IMR-90 (cell line): ENCODE data around the gene CBR1. TPM values are rescaled to one million over a fixed set of nuclear protein-coding genes. Genes with fewer than 3 reads are reported as not detected.
"Not testable (repeated sequence)": the region's sequence is repeated elsewhere in the genome, so short reads cannot be mapped to it uniquely, and the experiment has no call there.

Experiments used
- ATAC-seq: fragments of 200-7000 bp; cut with Tn5 transposase; 2 replicates; pipeline ENCODE4 v1.9.1; 2020; ENCODE audit warnings: low read depth, mild to moderate bottlenecking, moderate library complexity
- BruUV-seq: library from RNA; stranded (reverse); fragments of 400-500 nt; replicated peaks from 2 replicates; lab custom pipeline; 2021; lab: Mats Ljungman, UMichigan
- CTCF ChIA-PET: fragments of 300-600 bp; formaldehyde crosslinking; extraction: SDS; loops from one replicate; lab custom pipeline; 2021; ENCODE audit warnings: antibody characterized with exemption; lab: Yijun Ruan, JAX
- POLR2A ChIA-PET: fragments of 300-600 bp; sonication (Branson Sonifier 250); formaldehyde crosslinking; loops from one replicate; lab custom pipeline; 2022; ENCODE audit warnings: antibody characterized with exemption; ENCODE audit not compliant: unreplicated experiment; lab: Charles Lee
- DNase-seq: peaks from one replicate; pipeline ENCODE4 v3.0.0; 2013
- H2AFZ ChIP-seq: replicated peaks from 2 replicates; pipeline ENCODE3; 2013; ENCODE audit warnings: low read length, mild to moderate bottlenecking; ENCODE audit not compliant: poor library complexity
- H2AK5ac ChIP-seq: 2 replicates; pipeline ENCODE4 v1.6.1; 2013; ENCODE audit warnings: low read depth, low read length, inconsistent platforms
- H2AK9ac ChIP-seq: replicated peaks from 2 replicates; pipeline ENCODE3; 2013; ENCODE audit warnings: mild to moderate bottlenecking, low read depth, low read length, moderate library complexity; ENCODE audit not compliant: poor library complexity
- H2BK120ac ChIP-seq: 2 replicates; pipeline ENCODE4 v1.6.1; 2013; ENCODE audit warnings: low read depth, low read length, inconsistent platforms
- H2BK15ac ChIP-seq: 3 replicates; pipeline ENCODE4 v1.6.1; 2013; ENCODE audit warnings: low read depth, low read length, inconsistent platforms
- H2BK20ac ChIP-seq: 2 replicates; pipeline ENCODE4 v1.6.1; 2013; ENCODE audit warnings: low read depth, mild to moderate bottlenecking, inconsistent platforms, low read length, moderate library complexity
- H2BK5ac ChIP-seq: 2 replicates; pipeline ENCODE4 v1.6.1; 2013; ENCODE audit warnings: mild to moderate bottlenecking, low read depth, low read length, inconsistent platforms; ENCODE audit not compliant: poor library complexity, severe bottlenecking
- H3K14ac ChIP-seq: replicated peaks from 2 replicates; pipeline ENCODE4 v1.6.1; 2013; ENCODE audit warnings: low read depth, low read length, inconsistent platforms
- H3K18ac ChIP-seq: 2 replicates; pipeline ENCODE4 v1.6.1; 2013; ENCODE audit warnings: low read depth, low read length, control low read depth
- H3K23ac ChIP-seq: 2 replicates; pipeline ENCODE4 v1.6.1; 2013; ENCODE audit warnings: low read depth, low read length, inconsistent platforms
- H3K27ac ChIP-seq: 2 replicates; pipeline ENCODE4 v1.5.1; 2013; ENCODE audit warnings: mild to moderate bottlenecking, control low read depth, low read length; ENCODE audit not compliant: insufficient read depth
- H3K27me3 ChIP-seq: 2 replicates; pipeline ENCODE4 v1.6.1; 2013; ENCODE audit warnings: low read length; ENCODE audit not compliant: control insufficient read depth, insufficient read depth
- H3K36me3 ChIP-seq: 2 replicates; pipeline ENCODE4 v1.6.1; 2013; ENCODE audit warnings: low read length, mixed read lengths; ENCODE audit not compliant: control insufficient read depth, insufficient read depth
- H3K4ac ChIP-seq: 2 replicates; pipeline ENCODE4 v1.6.1; 2013; ENCODE audit warnings: low read depth, low read length, inconsistent platforms
- H3K4me1 ChIP-seq: 2 replicates; pipeline ENCODE4 v1.6.1; 2013; ENCODE audit warnings: low read length, mixed read lengths; ENCODE audit not compliant: control insufficient read depth, insufficient read depth
- H3K4me2 ChIP-seq: 2 replicates; pipeline ENCODE4 v1.6.1; 2013; ENCODE audit warnings: low read depth, mild to moderate bottlenecking, control low read depth, low read length, moderate library complexity
- H3K4me3 ChIP-seq: 2 replicates; pipeline ENCODE4 v1.5.1; 2013; ENCODE audit warnings: low read depth, mild to moderate bottlenecking, control low read depth, low read length, moderate library complexity; ENCODE audit not compliant: insufficient read depth
- H3K56ac ChIP-seq: 2 replicates; pipeline ENCODE4 v1.6.1; 2013; ENCODE audit warnings: low read length, inconsistent platforms; ENCODE audit not compliant: insufficient read depth; ENCODE audit errors: extremely low read depth
- H3K79me1 ChIP-seq, 2 experiments: 2 replicates each; pipeline ENCODE4 v1.6.1; 2013; ENCODE audit warnings: low read length in 2 of 2, inconsistent platforms in 1 of 2, low read depth in 1 of 2
- H3K9ac ChIP-seq: 2 replicates; pipeline ENCODE4 v1.6.1; 2013; ENCODE audit warnings: low read depth, low read length, control low read depth
- H3K9me1 ChIP-seq: 2 replicates; pipeline ENCODE4 v1.6.1; 2013; ENCODE audit warnings: low read length, inconsistent platforms; ENCODE audit not compliant: insufficient read depth
- H3K9me3 ChIP-seq: 2 replicates; pipeline ENCODE4 v1.6.1; 2013; ENCODE audit warnings: low read length; ENCODE audit not compliant: control insufficient read depth, insufficient read depth
- H4K20me1 ChIP-seq: 2 replicates; pipeline ENCODE4 v1.6.1; 2013; ENCODE audit warnings: low read length, inconsistent platforms; ENCODE audit not compliant: insufficient read depth
- H4K5ac ChIP-seq: 2 replicates; pipeline ENCODE4 v1.6.1; 2013; ENCODE audit warnings: mild to moderate bottlenecking, low read depth, low read length, control low read depth
- H4K8ac ChIP-seq, 2 experiments: 2 replicates each; pipeline ENCODE4 v1.6.1; 2013; ENCODE audit warnings: low read depth in 2 of 2, low read length in 2 of 2, control low read depth in 1 of 2, inconsistent platforms in 1 of 2
- H4K91ac ChIP-seq: 2 replicates; pipeline ENCODE4 v1.6.1; 2013; ENCODE audit warnings: low read depth, low read length, inconsistent platforms; ENCODE audit not compliant: insufficient read depth
- WGBS, 2 experiments: methylation state at CpG; one replicate each; pipeline versions ENCODE4 v1.1.5 to v1.1.7; 2013; ENCODE audit warnings: missing lambda C conversion rate in 2 of 2; ENCODE audit not compliant: insufficient read length in 1 of 2; ENCODE audit errors: extremely low coverage in 2 of 2; 5-methylcytosine and 5-hydroxymethylcytosine counted together
- dilution Hi-C: fragments of 300-500 bp; cut with HindIII; formaldehyde crosslinking; loops from one replicate; pipeline ENCODE4 v1.14.3; 2018; ENCODE audit warnings: low sequenced_read_pairs; ENCODE audit not compliant: unreplicated experiment
- in situ Hi-C: fragments of 300-500 bp; cut with MboI; formaldehyde crosslinking; loops from 3 replicates; pipeline ENCODE4 v1.14.3; 2019; ENCODE audit warnings: low sequenced_read_pairs, inconsistent platforms, mixed read lengths
- intact Hi-C: fragments of 100-400 bp; cut with micrococcal nuclease; formaldehyde crosslinking; loops from 2 replicates; pipeline ENCODE4 v1.10.0; 2022
- polyA plus RNA-seq, 3 experiments: library from polyadenylated mRNA; depleted of rRNA; stranded (reverse); fragments of >200 nt; gene quantifications; 2 replicates each; pipeline ENCODE4 v1.2.3, GENCODE V29; 2012; ENCODE audit warnings: low replicate concordance in 1 of 3
- total RNA-seq: library from RNA; depleted of rRNA; stranded (reverse); fragments of >200 nt; gene quantifications from 2 replicates; pipeline ENCODE4 v1.2.3, GENCODE V29; 2012

CBR1 gene
- total and polyA plus RNA-seq, 2 of the 4 experiments (the other 2 are of a cell fraction), result 122 to 222 TPM

- H3K9me3 ChIP-seq, H3K4ac ChIP-seq, ATAC-seq, dilution Hi-C loops, H4K20me1 ChIP-seq, H2AK9ac ChIP-seq, H2AK5ac ChIP-seq, H2BK5ac ChIP-seq, POLR2A ChIA-PET, H2AFZ ChIP-seq, H3K9me1 ChIP-seq, H4K8ac ChIP-seq, DNase-seq, H3K9ac ChIP-seq, H3K18ac ChIP-seq, H3K4me3 ChIP-seq, H3K36me3 ChIP-seq, H3K23ac ChIP-seq, H3K56ac ChIP-seq, H3K79me1 ChIP-seq, H2BK20ac ChIP-seq, intact Hi-C loops, CTCF ChIA-PET, H4K91ac ChIP-seq, H3K27ac ChIP-seq, in situ Hi-C loops, BruUV-seq, H4K5ac ChIP-seq, H3K14ac ChIP-seq, H3K4me1 ChIP-seq, H2BK15ac ChIP-seq, H3K4me2 ChIP-seq, H2BK120ac ChIP-seq: not testable (repeated sequence)
- H3K27me3 ChIP-seq, result peaks cover 38% of the 10 kb centered on the region
- WGBS, 2 experiments, result 67% methylated on average over 1 of the region's 13 CpGs; no CpG with 5 or more reads in 1 of the 2 experiments
These were observed 29.9 kb downstream of the CBR1 start for GRCh38 chr21:36099695-36100211.
